GM19324 (cell line): ENCODE data around the gene CHST8.

Source experiments
- ATAC-seq: cut with Tn5 transposase; IDR thresholded peaks from one replicate; pipeline ENCODE4 v1.9.1; 2021; ENCODE audit warnings: mild to moderate bottlenecking, moderate library complexity; ENCODE audit not compliant: unreplicated experiment, low FRiP score

The CHST8 gene

GRCh38 chr19:33705090-33705847 is 83.5 kb downstream of the CHST8 start:
- no peak for ATAC-seq

- ATAC-seq, result no peak
These were observed 84.1 kb downstream of the CHST8 start for GRCh38 chr19:33705860-33706259.

GRCh38 chr19:33706631-33707030 is 84.9 kb downstream of the CHST8 start:
- ATAC-seq, result no peak

- ATAC-seq, result no peak
These were observed 90.5 kb downstream of the CHST8 start for GRCh38 chr19:33712268-33712667.

GRCh38 chr19:33713194-33713593 is 91.4 kb downstream of the CHST8 start:
- no peak for ATAC-seq

GRCh38 chr19:33714149-33714548 is 92.4 kb downstream of the CHST8 start:
- ATAC-seq, result no peak

GRCh38 chr19:33715462-33715861 is 93.7 kb downstream of the CHST8 start:
- ATAC-seq, result no peak

- ATAC-seq, result no peak
These were observed 96.1 kb downstream of the CHST8 start for GRCh38 chr19:33717878-33718277.

GRCh38 chr19:33718651-33719254 is 97.0 kb downstream of the CHST8 start:
- no peak for ATAC-seq

- no peak for ATAC-seq
These were observed 97.8 kb downstream of the CHST8 start for GRCh38 chr19:33719366-33720154.

GRCh38 chr19:33720155-33720493 is 98.4 kb downstream of the CHST8 start:
- no peak for ATAC-seq

- no peak for ATAC-seq
These were observed 99.2 kb downstream of the CHST8 start for GRCh38 chr19:33720691-33721682.

- ATAC-seq, result no peak
These were observed 100.1 kb downstream of the CHST8 start for GRCh38 chr19:33721735-33722297.

GRCh38 chr19:33722456-33723239 is 100.9 kb downstream of the CHST8 start:
- ATAC-seq, result no peak

- ATAC-seq, result no peak
These were observed 101.8 kb downstream of the CHST8 start for GRCh38 chr19:33723512-33723911.

- ATAC-seq, result no peak
These were observed 102.4 kb downstream of the CHST8 start for GRCh38 chr19:33724021-33724720.

- no peak for ATAC-seq
These were observed 102.9 kb downstream of the CHST8 start for GRCh38 chr19:33724721-33725060.

- ATAC-seq, result no peak
These were observed 103.8 kb downstream of the CHST8 start for GRCh38 chr19:33725567-33725966.

- no peak for ATAC-seq
These were observed 105.0 kb downstream of the CHST8 start for GRCh38 chr19:33726756-33727155.
